ENCODE measurements around the gene GJA9.
A peak's percentile ranks its signal among the peaks of the same experiment; 100 is the strongest.
"Not testable (repeated sequence)": the region's sequence is repeated elsewhere in the genome, so short reads cannot be mapped to it uniquely, and the experiment has no call there.

Gene GJA9

GRCh38 chr1:38873027-38873969, 8.1 kb downstream of the GJA9 start, which contains the start of gene MYCBP:
Gene MYCBP (minus strand): TSS chr1:38873348. CDS start chr1:38873305, 43 bp downstream.
- peak; percentile 94 for DNase-seq

GRCh38 chr1:38872401-38873026, 8.9 kb downstream of the GJA9 start:
- DNase-seq = no peak

- DNase-seq = no peak
These were observed 10.4 kb downstream of the GJA9 start for GRCh38 chr1:38870996-38871395.

- DNase-seq = no peak
These were observed 14.2 kb downstream of the GJA9 start for GRCh38 chr1:38867208-38867607.

GRCh38 chr1:38865112-38865715, 16.2 kb downstream of the GJA9 start:
- DNase-seq = no peak

- no peak for DNase-seq
These were observed 21.0 kb downstream of the GJA9 start for GRCh38 chr1:38860454-38860795.

GRCh38 chr1:38859561-38860453, 21.6 kb downstream of the GJA9 start, which contains the start of gene RRAGC:
Gene RRAGC (minus strand): TSS chr1:38859772. CDS start chr1:38859646, 126 bp downstream.
- peak; percentile 93 for DNase-seq

GRCh38 chr1:38858833-38859560, 22.4 kb downstream of the GJA9 start:
- no peak for DNase-seq

GRCh38 chr1:38852780-38853179, 28.6 kb downstream of the GJA9 start:
- no peak for DNase-seq

- DNase-seq = no peak
These were observed 33.3 kb downstream of the GJA9 start for GRCh38 chr1:38848071-38848470.

- DNase-seq = no peak
These were observed 35.2 kb downstream of the GJA9 start for GRCh38 chr1:38846210-38846609.

GRCh38 chr1:38845088-38845487, 36.3 kb downstream of the GJA9 start:
- not testable (repeated sequence) for DNase-seq

- no peak for DNase-seq
These were observed 41.1 kb downstream of the GJA9 start for GRCh38 chr1:38840281-38840680.

GRCh38 chr1:38839363-38839762, 42.0 kb downstream of the GJA9 start:
- no peak for DNase-seq

- DNase-seq = not testable (repeated sequence)
These were observed 45.1 kb downstream of the GJA9 start for GRCh38 chr1:38836316-38836715.

- DNase-seq = peak; percentile 63
These were observed 46.2 kb downstream of the GJA9 start for GRCh38 chr1:38834937-38835827.

GRCh38 chr1:38834221-38834782, 47.1 kb downstream of the GJA9 start:
- DNase-seq = no peak

- no peak for DNase-seq
These were observed 48.2 kb downstream of the GJA9 start for GRCh38 chr1:38833146-38833545.

- DNase-seq = no peak
These were observed 49.0 kb downstream of the GJA9 start for GRCh38 chr1:38832370-38832734.

- DNase-seq = no peak
These were observed 49.5 kb downstream of the GJA9 start for GRCh38 chr1:38831731-38832369.
